HuH-7 (cell line): ENCODE results near the gene UGT2A3.

Experiments
- DNase-seq: peaks from one replicate; pipeline ENCODE4 v3.0.0; 2011; ENCODE audit warnings: low spot score

UGT2A3 gene

GRCh38 chr4:68912807-68913206, 38.8 kb downstream of the UGT2A3 start:
- no peak for DNase-seq

- DNase-seq, result no peak
These were observed 42.2 kb downstream of the UGT2A3 start for GRCh38 chr4:68909385-68909784.

- no peak for DNase-seq
These were observed 43.6 kb downstream of the UGT2A3 start for GRCh38 chr4:68907788-68908700.

- no peak for DNase-seq
These were observed 44.4 kb downstream of the UGT2A3 start for GRCh38 chr4:68907245-68907644.

- DNase-seq, result no peak
These were observed 44.8 kb downstream of the UGT2A3 start for GRCh38 chr4:68906780-68907137.

GRCh38 chr4:68905939-68906779, 45.4 kb downstream of the UGT2A3 start:
- DNase-seq, result no peak

GRCh38 chr4:68905598-68905938, 46.0 kb downstream of the UGT2A3 start:
- DNase-seq, result no peak

- DNase-seq, result peak; percentile 12
These were observed 46.8 kb downstream of the UGT2A3 start for GRCh38 chr4:68904786-68905185.

GRCh38 chr4:68896749-68897148, 54.9 kb downstream of the UGT2A3 start:
- no peak for DNase-seq

- no peak for DNase-seq
These were observed 55.9 kb downstream of the UGT2A3 start for GRCh38 chr4:68895561-68896198.

GRCh38 chr4:68892861-68893260, 58.7 kb downstream of the UGT2A3 start:
- DNase-seq, result no peak

- DNase-seq, result no peak
These were observed 59.9 kb downstream of the UGT2A3 start for GRCh38 chr4:68891678-68892077.

- DNase-seq, result no peak
These were observed 66.1 kb downstream of the UGT2A3 start for GRCh38 chr4:68885545-68885944.

GRCh38 chr4:68883870-68884269, 67.7 kb downstream of the UGT2A3 start:
- no peak for DNase-seq
